H7 (cell line): Measurements from ENCODE around the gene NIFK. TPM values are rescaled to one million over a fixed set of nuclear protein-coding genes. Genes with fewer than 3 reads are reported as not detected.

Source experiments
- DNase-seq: peaks from one replicate; pipeline ENCODE4 v3.0.0; 2012
- H3K27me3 ChIP-seq: 2 replicates; pipeline ENCODE4 v1.6.0; 2011; ENCODE audit warnings: mild to moderate bottlenecking, low read length; ENCODE audit not compliant: control insufficient read depth, insufficient read depth
- H3K36me3 ChIP-seq: replicated peaks from 2 replicates; pipeline ENCODE4 v1.5.1; 2011; ENCODE audit warnings: low read length; ENCODE audit not compliant: control insufficient read depth, insufficient read depth
- H3K4me3 ChIP-seq: 2 replicates; pipeline ENCODE4 v1.5.1; 2011; ENCODE audit warnings: low read depth, mild to moderate bottlenecking, control low read depth, low read length, moderate library complexity; ENCODE audit not compliant: insufficient read depth
- total RNA-seq: library from RNA; depleted of rRNA; stranded (reverse); fragments of >200 nt; shearing (Covaris generic); gene quantifications from 2 replicates; pipeline ENCODE4 v1.2.3, GENCODE V29; 2014; rRNA removed

Gene NIFK
- total RNA-seq = 84.7 and 84.8 TPM in 2 replicates

- Histone ChIP-seq H3K4me3 (peak within 1 kb of the TSS; percentile 93), H3K27me3 (no peaks in the 10 kb centered on the region), H3K36me3 (peaks cover 14% of the 10 kb centered on the region)
- DNase-seq = peak; percentile 99
Measured at GRCh38 chr2:121736462-121737336, at the start of gene NIFK. NIFK (minus strand) TSS chr2:121736875; CDS start chr2:121736850, 25 bp downstream.

- Histone ChIP-seq H3K27me3 (no peaks in the 10 kb centered on the region), H3K4me3 (no peak overlapping the region), H3K36me3 (no peaks in the 10 kb centered on the region)
- DNase-seq = no peak
Measured at GRCh38 chr2:121783180-121783579, 46.5 kb upstream of the NIFK start.

GRCh38 chr2:121778741-121779487, 42.2 kb upstream of the NIFK start:
- no peaks in the 10 kb centered on the region for H3K27me3 ChIP-seq
- H3K36me3 ChIP-seq = no peaks in the 10 kb centered on the region
- H3K4me3 ChIP-seq = no peak overlapping the region
- peak; percentile 32 for DNase-seq

- Histone ChIP-seq H3K36me3 (no peaks in the 10 kb centered on the region), H3K4me3 (no peak overlapping the region), H3K27me3 (no peaks in the 10 kb centered on the region)
- no peak for DNase-seq
Measured at GRCh38 chr2:121777699-121778058, 41.0 kb upstream of the NIFK start.

GRCh38 chr2:121776885-121777698, 40.4 kb upstream of the NIFK start:
- H3K4me3 ChIP-seq = no peak overlapping the region
- H3K27me3 ChIP-seq = no peaks in the 10 kb centered on the region
- H3K36me3 ChIP-seq = no peaks in the 10 kb centered on the region
- no peak for DNase-seq

- H3K4me3 ChIP-seq = no peak overlapping the region
- no peaks in the 10 kb centered on the region for H3K27me3 ChIP-seq
- DNase-seq = no peak
- no peaks in the 10 kb centered on the region for H3K36me3 ChIP-seq
Measured at GRCh38 chr2:121776361-121776760, 39.7 kb upstream of the NIFK start.

- Histone ChIP-seq H3K36me3 (no peaks in the 10 kb centered on the region), H3K4me3 (no peak overlapping the region), H3K27me3 (no peaks in the 10 kb centered on the region)
- DNase-seq = no peak
Measured at GRCh38 chr2:121774235-121774634, 37.6 kb upstream of the NIFK start.

- no peak overlapping the region for H3K4me3 ChIP-seq
- H3K27me3 ChIP-seq = no peaks in the 10 kb centered on the region
- DNase-seq = no peak
- peaks cover 3% of the 10 kb centered on the region; the same call in 1 of the 2 replicates for H3K36me3 ChIP-seq
Measured at GRCh38 chr2:121771976-121772742, 35.5 kb upstream of the NIFK start.

GRCh38 chr2:121768143-121768755, 31.6 kb upstream of the NIFK start:
- no peak for DNase-seq
- Histone ChIP-seq H3K36me3 (peaks cover 30% of the 10 kb centered on the region), H3K27me3 (no peaks in the 10 kb centered on the region), H3K4me3 (no peak overlapping the region)

- DNase-seq = no peak
- no peak overlapping the region for H3K4me3 ChIP-seq
- H3K36me3 ChIP-seq = peaks cover 38% of the 10 kb centered on the region
- H3K27me3 ChIP-seq = no peaks in the 10 kb centered on the region
Measured at GRCh38 chr2:121766624-121767023, 29.9 kb upstream of the NIFK start.

- DNase-seq = no peak
- Histone ChIP-seq H3K27me3 (no peaks in the 10 kb centered on the region), H3K4me3 (no peak overlapping the region), H3K36me3 (peaks cover 47% of the 10 kb centered on the region)
Measured at GRCh38 chr2:121764681-121765228, 28.1 kb upstream of the NIFK start.

GRCh38 chr2:121755237-121756111, 18.8 kb upstream of the NIFK start, which contains the start of gene TSN:
TSN (plus strand) TSS chr2:121755651; CDS start chr2:121755780, 129 bp downstream.
- Histone ChIP-seq H3K4me3 (peak within 1 kb of the TSS; percentile 84), H3K36me3 (peaks cover 11% of the 10 kb centered on the region), H3K27me3 (no peaks in the 10 kb centered on the region)
- peak; percentile 96 for DNase-seq
